ENCODE data around the gene USO1.
"Not testable (repeated sequence)": the region's sequence is repeated elsewhere in the genome, so short reads cannot be mapped to it uniquely, and the experiment has no call there.

The USO1 gene

DNA sequence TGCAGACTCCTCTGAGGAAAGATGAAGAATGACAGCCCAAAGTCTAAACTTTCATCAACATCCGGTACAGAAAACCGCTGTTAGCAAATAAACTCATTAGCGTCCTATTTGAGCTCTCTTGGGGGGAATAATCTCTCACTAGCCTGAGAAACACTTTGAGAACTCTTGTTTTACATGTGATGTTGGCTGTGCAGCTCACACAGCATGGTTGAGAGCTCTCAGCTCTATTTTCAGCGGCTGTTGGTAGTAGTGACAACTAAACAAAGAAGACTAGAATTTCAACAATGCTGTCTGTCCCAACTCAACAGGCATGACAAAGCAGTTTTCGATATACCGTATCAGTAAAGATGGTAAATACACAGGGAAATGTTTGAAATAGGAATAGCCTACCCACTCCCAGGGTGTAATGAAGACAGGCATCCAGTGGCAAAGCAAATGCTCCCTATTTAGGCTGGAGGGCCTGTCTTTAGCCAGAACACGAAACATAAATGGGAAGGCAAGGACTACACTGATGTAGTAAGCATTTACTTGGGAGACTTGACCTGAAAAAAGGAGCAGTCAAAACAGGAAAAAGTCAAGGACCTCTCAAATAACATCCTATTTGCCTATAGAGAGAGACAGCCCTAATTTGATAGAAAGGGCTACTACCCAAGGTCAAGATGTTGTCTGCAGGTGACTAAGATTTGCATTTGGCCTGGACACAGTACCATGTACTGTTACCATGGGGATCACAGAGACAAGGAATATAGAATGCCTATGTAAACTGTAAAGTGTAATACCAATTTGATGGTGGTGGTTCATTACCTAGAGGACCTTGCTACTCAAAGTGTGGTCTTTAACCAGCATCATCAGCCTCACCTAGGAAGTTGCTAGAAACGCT lies 117.5 kb downstream of the USO1 start:
- TF ChIP-seq CTCF (IDR thresholded peaks at IDR 0.05; ENCODE audit: control insufficient read depth, extremely low read depth, insufficient read depth) = no peak
- no peak for DNase-seq (ENCODE audit: low read depth)
- H3K4me3 ChIP-seq (ENCODE audit: low read depth, low read length) = no peak overlapping the region

DNA sequence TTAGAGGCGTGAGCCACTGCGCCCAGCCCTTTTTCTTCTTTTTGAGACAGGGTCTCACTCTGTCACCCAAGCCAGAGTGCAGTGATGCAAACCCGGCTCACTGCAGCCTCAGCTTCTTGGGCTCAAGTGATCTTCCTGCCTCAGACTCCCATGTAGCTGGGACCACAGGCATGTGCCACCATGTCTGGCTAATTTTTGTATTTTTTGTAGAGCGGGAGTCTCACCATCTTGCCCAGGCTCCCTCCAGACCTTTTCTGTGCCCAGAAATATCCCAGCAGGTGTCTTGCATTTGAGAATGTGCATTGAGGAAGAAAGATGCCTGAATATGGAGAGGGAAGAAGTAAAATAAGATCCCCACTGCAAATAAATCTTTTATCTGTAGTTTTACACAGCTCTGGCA lies 119.2 kb downstream of the USO1 start:
- H3K4me3 ChIP-seq (ENCODE audit: low read depth, low read length) = no peak overlapping the region
- DNase-seq (ENCODE audit: low read depth) = no peak
- TF ChIP-seq CTCF (IDR thresholded peaks at IDR 0.05; ENCODE audit: control insufficient read depth, extremely low read depth, insufficient read depth) = no peak

DNA sequence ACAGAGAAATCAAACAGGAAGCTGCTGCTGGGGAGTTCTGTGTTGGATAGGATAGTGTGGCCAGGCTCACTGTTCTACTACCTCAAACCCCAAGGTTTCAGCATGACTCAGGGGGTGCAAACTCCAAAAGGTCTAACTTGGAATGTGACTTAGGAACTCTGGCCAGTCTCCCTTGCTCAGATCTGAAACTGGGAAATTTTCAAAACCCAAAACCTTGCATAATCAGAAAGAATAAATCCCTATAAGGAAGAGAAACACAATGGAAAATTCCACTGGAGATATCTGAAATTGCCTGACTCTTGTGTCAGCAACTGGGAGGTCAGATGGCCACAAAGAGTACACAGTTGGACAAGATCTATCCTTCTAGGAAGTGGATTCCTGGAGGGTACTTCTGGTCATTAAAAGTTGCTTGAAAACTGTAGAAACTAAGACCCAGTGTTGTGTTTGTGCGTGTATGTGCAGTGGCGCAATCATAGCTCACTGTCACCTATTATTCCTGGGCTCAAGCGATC lies 119.8 kb downstream of the USO1 start:
- TF ChIP-seq CTCF (IDR thresholded peaks at IDR 0.05; ENCODE audit: control insufficient read depth, extremely low read depth, insufficient read depth) = no peak
- no peak overlapping the region for H3K4me3 ChIP-seq (ENCODE audit: low read depth, low read length)
- no peak for DNase-seq (ENCODE audit: low read depth)

- no peak for DNase-seq (ENCODE audit: low read depth)
- no peak for TF ChIP-seq CTCF (IDR thresholded peaks at IDR 0.05; ENCODE audit: control insufficient read depth, extremely low read depth, insufficient read depth)
- no peak overlapping the region for H3K4me3 ChIP-seq (ENCODE audit: low read depth, low read length)
Measured at GRCh38 chr4:75845992-75846391, 121.6 kb downstream of the USO1 start.

DNA sequence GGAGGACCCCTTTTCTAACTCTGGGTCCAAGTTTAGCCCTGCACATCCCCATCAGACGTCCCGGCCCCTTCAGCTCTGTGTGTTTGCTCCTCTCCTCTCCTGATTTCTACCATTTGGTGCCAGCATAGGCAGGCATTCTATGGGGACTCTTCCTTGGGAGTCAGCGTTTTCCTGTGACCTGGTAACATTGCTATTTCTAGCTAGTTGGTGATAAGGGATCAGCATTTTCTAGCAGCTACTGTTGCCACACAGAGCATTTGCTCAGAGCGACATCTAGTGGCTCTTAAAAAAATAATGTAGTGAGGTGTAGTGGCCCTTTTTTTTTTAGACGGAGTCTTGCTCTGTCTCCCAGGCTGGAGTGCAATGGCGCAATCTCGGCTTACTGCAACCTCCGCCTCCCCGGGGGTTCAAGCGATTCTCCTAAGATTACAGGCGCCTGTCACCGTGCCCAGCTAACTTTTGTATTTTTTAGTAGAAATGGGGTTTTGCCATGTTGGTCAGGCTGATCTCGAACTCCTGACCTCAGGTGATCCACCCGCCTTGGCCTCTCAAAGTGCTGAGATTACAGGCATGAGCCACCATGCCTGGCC lies 123.9 kb downstream of the USO1 start:
- DNase-seq (ENCODE audit: low read depth) = peak; percentile 73
- peak; percentile 76 for TF ChIP-seq CTCF (IDR thresholded peaks at IDR 0.05; ENCODE audit: control insufficient read depth, extremely low read depth, insufficient read depth)
- not testable (repeated sequence) for H3K4me3 ChIP-seq (ENCODE audit: low read depth, low read length)

DNA sequence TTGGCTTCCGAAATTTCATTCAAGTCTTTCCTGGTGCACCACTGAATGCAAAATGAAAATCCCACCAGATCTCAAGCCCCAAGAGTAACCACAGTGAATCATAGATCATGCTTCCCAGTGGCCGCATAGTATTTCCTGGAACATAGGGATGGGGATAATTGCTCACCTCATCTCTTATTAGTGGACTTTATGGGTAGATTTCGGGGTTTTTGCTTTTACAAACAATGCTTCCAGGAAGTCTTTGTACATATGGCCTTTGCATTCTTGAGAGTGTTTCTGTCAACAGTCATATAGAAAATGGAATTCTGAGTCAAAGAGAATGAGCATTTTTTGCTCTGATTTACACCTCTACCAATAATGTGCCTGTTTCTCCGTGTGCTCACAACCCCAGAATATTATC lies 124.5 kb downstream of the USO1 start:
- no peak for DNase-seq (ENCODE audit: low read depth)
- H3K4me3 ChIP-seq (ENCODE audit: low read depth, low read length) = no peak overlapping the region
- no peak for TF ChIP-seq CTCF (IDR thresholded peaks at IDR 0.05; ENCODE audit: control insufficient read depth, extremely low read depth, insufficient read depth)

Data from LNCaP clone FGC (cell line).